ENCODE data around the gene SUV39H1. TPM values are rescaled to one million over a fixed set of nuclear protein-coding genes. Genes with fewer than 3 reads are reported as not detected.

The SUV39H1 gene
- total RNA-seq, 2 donors from 2014 or later = 3.8 to 8.0 TPM

DNA sequence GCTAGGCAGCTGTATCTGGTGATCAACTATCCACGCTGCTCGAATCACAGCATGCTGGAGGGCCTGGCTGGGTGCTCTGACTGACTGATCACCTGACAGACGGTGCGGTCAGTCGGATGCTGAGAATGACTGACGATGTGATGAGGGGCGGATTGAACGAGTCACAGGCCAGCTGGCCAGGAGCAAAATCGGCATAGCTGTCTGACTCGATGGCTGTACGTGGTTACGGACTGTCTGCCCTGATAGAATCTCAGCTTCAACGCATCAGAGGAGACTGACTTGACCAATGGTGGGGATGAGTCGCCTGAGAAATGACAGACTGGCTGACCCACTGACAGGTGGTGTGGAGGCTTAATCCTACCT, 1.0 kb upstream of the SUV39H1 start:
- Histone ChIP-seq H3K27me3 (no peaks in the 10 kb centered on the region), H3K9me3 (no peaks in the 10 kb centered on the region), H3K27ac (peak overlapping the region; percentile 89 to 90), H3K36me3 (peaks cover 6% of the 10 kb centered on the region), H3K4me1 (peaks cover 0 to 7% of the 10 kb centered on the region in 2 donors), H3K4me3 (peak overlapping the region in 1 of 2 donors; percentile 64)
- TF ChIP-seq, protein P1, sequence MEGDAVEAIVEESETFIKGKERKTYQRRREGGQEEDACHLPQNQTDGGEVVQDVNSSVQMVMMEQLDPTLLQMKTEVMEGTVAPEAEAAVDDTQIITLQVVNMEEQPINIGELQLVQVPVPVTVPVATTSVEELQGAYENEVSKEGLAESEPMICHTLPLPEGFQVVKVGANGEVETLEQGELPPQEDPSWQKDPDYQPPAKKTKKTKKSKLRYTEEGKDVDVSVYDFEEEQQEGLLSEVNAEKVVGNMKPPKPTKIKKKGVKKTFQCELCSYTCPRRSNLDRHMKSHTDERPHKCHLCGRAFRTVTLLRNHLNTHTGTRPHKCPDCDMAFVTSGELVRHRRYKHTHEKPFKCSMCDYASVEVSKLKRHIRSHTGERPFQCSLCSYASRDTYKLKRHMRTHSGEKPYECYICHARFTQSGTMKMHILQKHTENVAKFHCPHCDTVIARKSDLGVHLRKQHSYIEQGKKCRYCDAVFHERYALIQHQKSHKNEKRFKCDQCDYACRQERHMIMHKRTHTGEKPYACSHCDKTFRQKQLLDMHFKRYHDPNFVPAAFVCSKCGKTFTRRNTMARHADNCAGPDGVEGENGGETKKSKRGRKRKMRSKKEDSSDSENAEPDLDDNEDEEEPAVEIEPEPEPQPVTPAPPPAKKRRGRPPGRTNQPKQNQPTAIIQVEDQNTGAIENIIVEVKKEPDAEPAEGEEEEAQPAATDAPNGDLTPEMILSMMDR (IDR thresholded peaks at IDR 0.05) = no peak
- DNase-seq (ENCODE audit: low spot score) = no peak

DNA sequence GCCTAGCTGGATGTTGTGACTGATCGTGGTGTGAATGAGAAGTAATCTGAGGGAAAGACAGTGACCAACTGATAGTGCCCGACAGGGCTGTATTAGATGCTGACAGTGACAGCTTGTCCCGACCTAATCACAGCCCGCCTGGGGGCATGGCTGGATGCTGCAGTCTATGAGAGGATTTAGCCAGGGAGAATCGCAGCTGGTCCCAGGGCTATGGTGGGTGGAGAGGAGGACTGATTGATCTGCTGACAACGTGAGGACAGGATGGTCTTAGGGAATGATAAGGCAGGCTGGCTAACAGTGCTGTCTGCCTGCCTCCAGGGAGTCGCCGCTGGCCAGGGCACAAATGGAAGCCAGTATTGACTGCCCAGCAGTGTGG, 621 bp upstream of the SUV39H1 start:
- Histone ChIP-seq H3K4me3 (peak overlapping the region; percentile 28 to 64), H3K4me1 (peaks cover 0 to 7% of the 10 kb centered on the region in 2 donors), H3K36me3 (peaks cover 6% of the 10 kb centered on the region), H3K27me3 (no peaks in the 10 kb centered on the region), H3K9me3 (no peaks in the 10 kb centered on the region), H3K27ac (peak overlapping the region; percentile 89 to 90)
- TF ChIP-seq, protein P1 (IDR thresholded peaks at IDR 0.05) = no peak
- no peak for DNase-seq (ENCODE audit: low spot score)

DNA sequence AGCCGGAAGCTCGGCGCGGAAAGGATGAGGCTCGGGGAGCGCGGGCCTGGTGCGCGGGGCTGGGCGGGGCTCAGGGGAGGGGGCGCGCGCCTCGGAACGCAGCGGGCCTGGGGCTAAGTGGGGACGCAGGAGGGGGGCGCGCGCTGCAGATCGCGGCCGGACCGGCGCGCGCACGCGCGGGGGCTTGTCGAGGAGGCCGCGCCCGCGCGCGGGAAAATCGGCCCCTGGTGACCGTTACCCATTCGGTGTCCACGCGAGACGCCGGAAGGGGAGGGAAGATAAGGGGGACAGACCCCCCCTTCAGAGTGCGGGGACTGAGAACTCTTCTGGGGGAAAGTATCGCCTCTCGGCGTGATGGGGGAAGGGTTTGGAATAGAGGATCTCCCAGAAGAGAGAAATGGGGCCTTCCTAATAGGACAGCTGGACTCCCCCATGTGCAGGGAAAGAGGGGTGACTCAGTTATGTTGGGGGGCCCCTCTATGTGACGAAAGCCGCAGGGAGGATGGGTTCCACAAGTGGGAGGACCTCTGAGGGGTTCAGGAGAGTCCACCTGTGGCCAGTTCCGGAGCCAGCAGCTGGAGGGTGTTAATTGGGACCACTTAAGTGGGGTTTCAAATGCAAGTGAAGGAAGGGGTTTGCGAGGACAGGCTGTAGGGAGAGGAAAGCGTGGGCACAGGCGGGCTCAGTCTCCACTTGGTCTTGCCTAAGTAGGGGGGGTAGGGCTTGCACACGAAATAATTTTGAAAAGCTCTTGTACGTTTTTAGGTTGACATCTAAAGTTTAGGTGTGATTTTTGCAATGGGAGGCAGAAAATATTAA, 584 bp downstream of the SUV39H1 start:
- Histone ChIP-seq H3K4me1 (peaks cover 0 to 7% of the 10 kb centered on the region in 2 donors), H3K27ac (peak overlapping the region; percentile 89 to 90), H3K4me3 (peak overlapping the region; percentile 42 to 64), H3K27me3 (no peaks in the 10 kb centered on the region), H3K36me3 (peaks cover 6% of the 10 kb centered on the region), H3K9me3 (no peaks in the 10 kb centered on the region)
- TF ChIP-seq, protein P1 (IDR thresholded peaks at IDR 0.05) = no peak
- no peak for DNase-seq (ENCODE audit: low spot score)

DNA sequence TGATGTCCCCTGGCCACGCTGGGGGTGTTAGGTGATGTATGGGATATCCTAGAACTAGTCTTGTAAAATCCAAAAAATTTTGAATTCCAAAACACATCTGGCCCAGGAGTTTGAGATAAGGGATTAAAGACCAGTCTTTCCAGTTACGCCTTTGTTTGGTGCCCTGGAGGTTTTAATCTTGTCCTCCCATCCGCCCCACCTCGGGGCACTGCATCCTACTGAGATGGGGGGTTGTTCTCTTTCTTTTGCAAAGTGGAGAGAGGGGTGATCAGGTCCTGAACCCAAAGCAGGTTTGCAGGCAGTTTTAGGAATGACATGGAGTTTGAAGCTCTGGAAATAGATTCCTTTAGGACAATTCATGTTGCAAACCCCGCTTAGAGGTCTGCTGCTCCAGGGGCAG, 1.8 kb downstream of the SUV39H1 start:
- Histone ChIP-seq H3K27me3 (no peaks in the 10 kb centered on the region), H3K4me1 (peaks cover 0 to 7% of the 10 kb centered on the region in 2 donors), H3K9me3 (no peaks in the 10 kb centered on the region), H3K36me3 (peaks cover 6% of the 10 kb centered on the region), H3K4me3 (no peak overlapping the region), H3K27ac (no peak overlapping the region)
- no peak for DNase-seq (ENCODE audit: low spot score)
- TF ChIP-seq, protein P1 (IDR thresholded peaks at IDR 0.05) = no peak

DNA sequence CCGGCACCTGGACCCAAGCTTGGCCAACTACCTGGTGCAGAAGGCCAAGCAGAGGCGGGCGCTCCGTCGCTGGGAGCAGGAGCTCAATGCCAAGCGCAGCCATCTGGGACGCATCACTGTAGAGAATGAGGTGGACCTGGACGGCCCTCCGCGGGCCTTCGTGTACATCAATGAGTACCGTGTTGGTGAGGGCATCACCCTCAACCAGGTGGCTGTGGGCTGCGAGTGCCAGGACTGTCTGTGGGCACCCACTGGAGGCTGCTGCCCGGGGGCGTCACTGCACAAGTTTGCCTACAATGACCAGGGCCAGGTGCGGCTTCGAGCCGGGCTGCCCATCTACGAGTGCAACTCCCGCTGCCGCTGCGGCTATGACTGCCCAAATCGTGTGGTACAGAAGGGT, 3.7 kb downstream of the SUV39H1 start:
- no peak for DNase-seq (ENCODE audit: low spot score)
- Histone ChIP-seq H3K9me3 (no peaks in the 10 kb centered on the region), H3K36me3 (peaks cover 6% of the 10 kb centered on the region), H3K4me3 (no peak overlapping the region), H3K4me1 (peaks cover 0 to 11% of the 10 kb centered on the region in 2 donors), H3K27ac (no peak overlapping the region), H3K27me3 (no peaks in the 10 kb centered on the region)
- TF ChIP-seq, protein P1 (IDR thresholded peaks at IDR 0.05) = no peak
